WI38 (cell line): Measurements from ENCODE around the gene KRTAP10-2.
"Not testable (repeated sequence)": the region's sequence is repeated elsewhere in the genome, so short reads cannot be mapped to it uniquely, and the experiment has no call there.

Experiments
- H3K4me3 ChIP-seq: 2 replicates; pipeline ENCODE4 v1.5.1; 2011; ENCODE audit warnings: low read depth, mild to moderate bottlenecking, control low read depth, low read length
- CTCF ChIP-seq: IDR thresholded peaks from 2 replicates; pipeline ENCODE4 v1.5.1; 2012; ENCODE audit warnings: low read depth, mild to moderate bottlenecking, control low read depth, low read length

KRTAP10-2 gene

GRCh38 chr21:44589094-44589493 is 37.8 kb upstream of the KRTAP10-2 start:
- TF ChIP-seq CTCF, result no peak
- no peak overlapping the region for H3K4me3 ChIP-seq

DNA sequence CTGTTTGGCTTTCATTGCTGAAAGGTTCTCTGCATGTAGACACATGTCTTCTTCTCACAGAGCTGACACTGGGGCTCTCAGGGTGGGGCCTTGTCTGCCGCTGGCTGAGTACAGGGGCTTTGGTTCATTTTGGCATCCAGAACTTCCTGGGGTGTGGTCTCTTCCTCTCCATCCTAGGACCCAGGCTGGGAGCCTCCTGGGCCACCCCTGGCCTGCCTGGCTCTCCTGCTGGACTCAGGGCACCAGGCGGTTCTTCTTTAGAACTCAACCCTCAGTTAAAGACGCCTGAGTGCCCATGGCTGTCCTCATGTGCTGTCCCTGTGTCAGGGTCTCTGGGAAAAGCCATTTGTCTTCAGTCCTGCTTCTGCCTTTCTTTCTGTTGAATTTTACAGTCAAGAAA is 34.6 kb upstream of the KRTAP10-2 start:
- no peak overlapping the region for H3K4me3 ChIP-seq
- TF ChIP-seq CTCF, result no peak

- no peak overlapping the region for H3K4me3 ChIP-seq
- no peak for TF ChIP-seq CTCF
These were observed 32.5 kb upstream of the KRTAP10-2 start for GRCh38 chr21:44583800-44584147.

DNA sequence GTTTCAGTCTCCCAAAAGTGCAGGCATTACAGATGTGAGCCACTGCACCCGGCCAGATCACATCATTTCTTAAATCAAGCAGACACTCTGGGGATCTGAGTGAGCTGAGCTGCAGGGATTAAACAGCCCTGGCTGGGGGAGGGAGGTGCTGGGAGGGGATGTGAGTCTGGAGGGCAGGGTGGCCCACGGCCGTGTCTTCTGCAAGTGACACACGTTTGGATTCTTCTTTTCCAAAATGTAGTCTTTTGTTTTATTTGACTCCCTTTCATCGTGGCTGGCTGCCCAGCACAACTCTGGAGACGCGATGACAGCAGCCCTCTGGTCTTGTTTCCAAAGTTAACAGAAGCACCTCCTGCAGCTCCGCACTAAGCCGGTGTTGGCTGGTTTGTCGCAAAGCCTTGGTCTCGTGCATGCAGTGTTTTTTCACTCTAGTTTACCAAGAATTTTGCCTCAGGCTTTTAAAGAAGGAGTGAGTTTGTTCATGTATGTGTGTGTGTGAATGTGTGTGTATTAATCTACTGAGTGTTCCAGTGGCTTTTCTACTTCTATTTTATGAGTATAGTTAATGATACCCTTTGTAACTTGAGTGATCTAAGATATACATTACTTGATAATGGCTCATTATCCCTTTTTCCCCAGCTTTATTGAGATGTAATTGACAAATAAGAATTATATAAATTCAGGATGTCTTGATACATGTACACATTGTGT is 31.9 kb upstream of the KRTAP10-2 start:
- no peak for TF ChIP-seq CTCF
- no peak overlapping the region for H3K4me3 ChIP-seq

- H3K4me3 ChIP-seq, result no peak overlapping the region
- no peak for TF ChIP-seq CTCF
These were observed 30.8 kb upstream of the KRTAP10-2 start for GRCh38 chr21:44582055-44582454.

GRCh38 chr21:44581158-44581557 is 29.9 kb upstream of the KRTAP10-2 start:
- TF ChIP-seq CTCF, result no peak
- H3K4me3 ChIP-seq, result no peak overlapping the region

GRCh38 chr21:44580231-44580821 is 29.0 kb upstream of the KRTAP10-2 start, which contains the start of gene KRTAP10-5:
TSS of gene KRTAP10-5 (minus strand) at chr21:44580604. CDS start at chr21:44580578, 26 bp downstream.
- H3K4me3 ChIP-seq, result not testable (repeated sequence)

DNA sequence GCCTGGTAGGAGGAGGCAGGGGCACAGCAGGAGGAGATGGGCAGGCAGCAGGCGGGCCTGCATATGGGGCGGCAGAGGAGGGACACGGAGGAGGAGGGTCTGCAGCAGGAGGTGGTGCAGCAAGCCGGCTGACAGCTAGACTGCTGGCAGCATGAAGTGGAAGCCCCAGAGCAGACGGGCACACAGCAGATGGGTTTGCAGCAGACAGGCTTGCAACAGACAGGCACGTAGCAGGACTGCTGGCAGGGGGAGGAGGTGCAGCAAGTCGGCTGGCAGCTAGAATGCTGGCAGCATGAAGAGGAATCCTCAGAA is 28.5 kb upstream of the KRTAP10-2 start:
- no peak for TF ChIP-seq CTCF
- no peak overlapping the region for H3K4me3 ChIP-seq
